ENCODE results near the gene CRACR2A.

- TF ChIP-seq RAD21 (IDR thresholded peaks at IDR 0.05; ENCODE audit: low read depth) = no peak
- TF ChIP-seq ZBTB7A (IDR thresholded peaks at IDR 0.05; ENCODE audit: low read depth) = no peak
- TF ChIP-seq REST (IDR thresholded peaks at IDR 0.05; ENCODE audit: low read depth) = no peak
- TF ChIP-seq CEBPB (IDR thresholded peaks at IDR 0.05) = no peak
- no peak for TF ChIP-seq FOXM1 (IDR thresholded peaks at IDR 0.05; ENCODE audit: borderline replicate concordance, low read depth)
- TF ChIP-seq YY1 (IDR thresholded peaks at IDR 0.05; ENCODE audit: low read depth) = no peak
- no peak for TF ChIP-seq CREB1 (IDR thresholded peaks at IDR 0.05; ENCODE audit: low read depth)
Measured at GRCh38 chr12:3692616-3693365, 60.1 kb downstream of the CRACR2A start.

Measured in Ishikawa (cell line).